Astrocyte (in vitro differentiated cells and primary cell): ENCODE data around the gene PSMD12. TPM values are rescaled to one million over a fixed set of nuclear protein-coding genes. Genes with fewer than 3 reads are reported as not detected.

Experiments used
- DNase-seq: peaks from one replicate; pipeline ENCODE4 v3.0.0-alpha.2; 2010; ENCODE audit warnings: low read depth
- FAIRE-seq: peaks from 2 replicates; lab custom pipeline; 2011; peaks lifted over from hg19 to GRCh38; lab: Jason Lieb, UNC
- H2AFZ ChIP-seq: 2 replicates; pipeline ENCODE4 v1.6.0; 2012; ENCODE audit warnings: low read depth, low read length, inconsistent platforms
- H3K27ac ChIP-seq: 2 replicates; pipeline ENCODE4 v1.5.1; 2011; ENCODE audit warnings: low read depth, low read length, inconsistent platforms
- H3K27me3 ChIP-seq: 2 replicates; pipeline ENCODE4 v1.6.0; 2011; ENCODE audit warnings: low read length, inconsistent platforms; ENCODE audit not compliant: insufficient read depth
- H3K36me3 ChIP-seq: 2 replicates; pipeline ENCODE4 v1.5.1; 2011; ENCODE audit warnings: low read length, inconsistent platforms; ENCODE audit not compliant: insufficient read depth
- H3K4me1 ChIP-seq: 2 replicates; pipeline ENCODE4 v1.5.1; 2011; ENCODE audit warnings: low read length, inconsistent platforms; ENCODE audit not compliant: insufficient read depth
- H3K4me2 ChIP-seq: 2 replicates; pipeline ENCODE4 v1.6.0; 2012; ENCODE audit warnings: low read length, inconsistent platforms
- H3K4me3 ChIP-seq: 2 replicates; pipeline ENCODE4 v1.5.1; 2011; ENCODE audit warnings: low read depth, mild to moderate bottlenecking, low read length, inconsistent platforms; ENCODE audit not compliant: insufficient read depth
- H3K79me2 ChIP-seq: 2 replicates; pipeline ENCODE4 v1.6.0; 2012; ENCODE audit warnings: mild to moderate bottlenecking, low read length, inconsistent platforms; ENCODE audit not compliant: insufficient read depth
- H3K9ac ChIP-seq: 2 replicates; pipeline ENCODE4 v1.6.0; 2012; ENCODE audit warnings: mild to moderate bottlenecking, low read length, inconsistent platforms
- H3K9me3 ChIP-seq: 2 replicates; pipeline ENCODE4 v1.5.1; 2012; ENCODE audit warnings: low read depth, mild to moderate bottlenecking, low read length, inconsistent platforms; ENCODE audit not compliant: insufficient read depth
- H4K20me1 ChIP-seq: 2 replicates; pipeline ENCODE4 v1.6.0; 2012; ENCODE audit warnings: low read length, inconsistent platforms; ENCODE audit not compliant: insufficient read depth
- H3K27ac Mint-ChIP-seq: one replicate; pipeline ENCODE4 v1.8.0; 2021; ENCODE audit warnings: mild to moderate bottlenecking, mixed read lengths; ENCODE audit not compliant: unreplicated experiment
- H3K27me3 Mint-ChIP-seq: one replicate; pipeline ENCODE4 v1.8.0; 2021; ENCODE audit warnings: low read depth, mixed read lengths; ENCODE audit not compliant: unreplicated experiment
- H3K36me3 Mint-ChIP-seq: one replicate; pipeline ENCODE4 v1.8.0; 2021; ENCODE audit warnings: low read depth, mixed read lengths; ENCODE audit not compliant: unreplicated experiment
- H3K4me1 Mint-ChIP-seq: one replicate; pipeline ENCODE4 v1.8.0; 2021; ENCODE audit warnings: low read depth, mixed read lengths; ENCODE audit not compliant: unreplicated experiment
- H3K4me3 Mint-ChIP-seq: one replicate; pipeline ENCODE4 v1.8.0; 2021; ENCODE audit warnings: mild to moderate bottlenecking, moderate library complexity, mixed read lengths; ENCODE audit not compliant: unreplicated experiment
- H3K9me3 Mint-ChIP-seq: one replicate; pipeline ENCODE4 v1.8.0; 2021; ENCODE audit warnings: mild to moderate bottlenecking, mixed read lengths; ENCODE audit not compliant: unreplicated experiment
- CTCF ChIP-seq: IDR thresholded peaks from 2 replicates; pipeline ENCODE4 v1.5.1; 2011; ENCODE audit warnings: low read depth, mild to moderate bottlenecking, inconsistent platforms, low read length, moderate library complexity; ENCODE audit not compliant: insufficient read depth
- EZH2 ChIP-seq: IDR thresholded peaks from 2 replicates; pipeline ENCODE4 v1.6.1; 2012; ENCODE audit warnings: mild to moderate bottlenecking, low read length, inconsistent platforms; ENCODE audit not compliant: insufficient read depth
- total RNA-seq: library from RNA; stranded (reverse); gene quantifications from 2 replicates; pipeline ENCODE4 v1.2.1, GENCODE V29; 2021

Gene PSMD12
- total RNA-seq, 1 donor from 2014 or later, result 74.1 TPM

- peaks cover 2% of the 10 kb centered on the region for H3K27me3 Mint-ChIP-seq
- H3K27ac ChIP-seq, result no peak overlapping the region
- H3K9me3 Mint-ChIP-seq, result no peaks in the 10 kb centered on the region
- H4K20me1 ChIP-seq, result no peaks in the 10 kb centered on the region
- no peak overlapping the region for H3K4me3 Mint-ChIP-seq
- no peaks in the 10 kb centered on the region for H3K9me3 ChIP-seq
- H3K27ac Mint-ChIP-seq, result no peak overlapping the region
- H3K36me3 Mint-ChIP-seq, result no peaks in the 10 kb centered on the region
- no peaks in the 10 kb centered on the region for H3K4me1 Mint-ChIP-seq
- no peaks in the 10 kb centered on the region for H3K27me3 ChIP-seq
- TF ChIP-seq EZH2 (no peak), CTCF (peak; percentile 48)
- no peaks in the 10 kb centered on the region for H3K36me3 ChIP-seq
- no peaks in the 10 kb centered on the region for H3K79me2 ChIP-seq
- FAIRE-seq (no peak), DNase-seq (no peak)
- H3K9ac ChIP-seq, result no peak overlapping the region
- peak overlapping the region; percentile 26 for H3K4me2 ChIP-seq
- H2AFZ ChIP-seq, result peak overlapping the region; percentile 10
- no peak overlapping the region for H3K4me3 ChIP-seq
- H3K4me1 ChIP-seq, result no peaks in the 10 kb centered on the region
Measured at GRCh38 chr17:67293251-67294203, 72.8 kb downstream of the PSMD12 start.

- no peaks in the 10 kb centered on the region for H3K79me2 ChIP-seq
- Mint-ChIP-seq H3K36me3 (no peaks in the 10 kb centered on the region), H3K4me1 (no peaks in the 10 kb centered on the region), H3K27me3 (peaks cover 2% of the 10 kb centered on the region), H3K4me3 (no peak overlapping the region), H3K9me3 (no peaks in the 10 kb centered on the region), H3K27ac (no peak overlapping the region)
- H3K4me2 ChIP-seq, result no peak overlapping the region
- no peaks in the 10 kb centered on the region for H4K20me1 ChIP-seq
- no peaks in the 10 kb centered on the region for H3K27me3 ChIP-seq
- no peak overlapping the region for H3K9ac ChIP-seq
- no peaks in the 10 kb centered on the region for H3K36me3 ChIP-seq
- TF ChIP-seq CTCF (no peak), EZH2 (no peak)
- no peaks in the 10 kb centered on the region for H3K4me1 ChIP-seq
- DNase-seq, result no peak
- no peak overlapping the region for H3K4me3 ChIP-seq
- FAIRE-seq, result no peak
- H3K9me3 ChIP-seq, result no peaks in the 10 kb centered on the region
- H3K27ac ChIP-seq, result no peak overlapping the region
- H2AFZ ChIP-seq, result no peak overlapping the region
Measured at GRCh38 chr17:67290711-67291291, 75.6 kb downstream of the PSMD12 start.

GRCh38 chr17:67290244-67290643, 76.1 kb downstream of the PSMD12 start:
- no peak for DNase-seq
- H3K4me3 ChIP-seq, result no peak overlapping the region
- Mint-ChIP-seq H3K36me3 (no peaks in the 10 kb centered on the region), H3K27ac (no peak overlapping the region), H3K9me3 (no peaks in the 10 kb centered on the region), H3K4me1 (no peaks in the 10 kb centered on the region), H3K4me3 (no peak overlapping the region), H3K27me3 (peaks cover 2% of the 10 kb centered on the region)
- no peaks in the 10 kb centered on the region for H3K27me3 ChIP-seq
- H3K9ac ChIP-seq, result no peak overlapping the region
- H3K9me3 ChIP-seq, result no peaks in the 10 kb centered on the region
- H2AFZ ChIP-seq, result no peak overlapping the region
- no peaks in the 10 kb centered on the region for H3K79me2 ChIP-seq
- H3K4me2 ChIP-seq, result no peak overlapping the region
- no peaks in the 10 kb centered on the region for H3K4me1 ChIP-seq
- FAIRE-seq, result no peak
- no peak for TF ChIP-seq EZH2
- TF ChIP-seq CTCF, result no peak
- no peak overlapping the region for H3K27ac ChIP-seq
- H3K36me3 ChIP-seq, result no peaks in the 10 kb centered on the region
- H4K20me1 ChIP-seq, result no peaks in the 10 kb centered on the region
